ENCODE measurements around the gene CASK. TPM values are rescaled to one million over a fixed set of nuclear protein-coding genes. Genes with fewer than 3 reads are reported as not detected.
"Not testable (repeated sequence)": the region's sequence is repeated elsewhere in the genome, so short reads cannot be mapped to it uniquely, and the experiment has no call there.

CASK gene
- total and polyA plus RNA-seq, 4 donors, result 3.6 to 14.8 (median 6.2) TPM

GRCh38 chrX:41721590-41721989 is 201.8 kb downstream of the CASK start (continued):
- TF ChIP-seq JUND (IDR thresholded peaks at IDR 0.05) (no peak), ZBTB33 (IDR thresholded peaks at IDR 0.05) (no peak), SP1 (IDR thresholded peaks at IDR 0.05) (no peak)
- TF ChIP-seq, protein P1, sequence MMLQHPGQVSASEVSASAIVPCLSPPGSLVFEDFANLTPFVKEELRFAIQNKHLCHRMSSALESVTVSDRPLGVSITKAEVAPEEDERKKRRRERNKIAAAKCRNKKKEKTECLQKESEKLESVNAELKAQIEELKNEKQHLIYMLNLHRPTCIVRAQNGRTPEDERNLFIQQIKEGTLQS (IDR thresholded peaks at IDR 0.05), result no peak

DNA sequence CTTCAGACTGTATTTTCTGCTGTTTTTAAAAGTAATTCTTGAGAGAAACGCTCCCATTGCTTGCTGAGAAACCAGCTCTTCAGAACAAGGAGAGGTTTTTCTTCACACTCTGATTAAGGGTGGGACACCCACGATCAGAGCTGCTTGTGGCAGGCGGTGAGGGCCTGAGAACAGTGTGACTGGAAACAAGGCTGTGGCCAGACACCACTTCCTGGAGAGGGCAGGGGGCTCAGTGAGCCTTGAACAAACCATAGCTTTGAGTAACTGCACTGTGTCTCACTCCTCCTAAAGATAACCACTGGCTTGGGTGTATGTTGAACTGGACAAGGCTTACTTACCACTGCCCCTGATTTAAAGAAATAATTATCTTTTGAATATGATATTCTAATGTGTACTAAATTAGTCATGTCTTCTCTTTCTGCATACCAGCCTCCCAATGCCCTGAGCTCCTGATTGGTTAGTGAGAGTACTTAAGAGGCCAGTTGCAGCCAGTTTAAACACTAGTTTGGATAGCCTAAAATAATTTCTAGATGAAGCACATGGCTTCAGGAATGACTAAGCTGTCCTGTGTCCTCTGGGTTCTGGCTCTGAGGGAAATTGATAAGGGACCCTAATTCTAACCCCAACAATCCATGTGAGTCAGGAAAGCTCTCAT is 203.1 kb downstream of the CASK start:
- no peaks in the 10 kb centered on the region for H3K27me3 ChIP-seq (ENCODE audit: control insufficient read depth in 4 of 4, insufficient read depth in 4 of 4, low read length in 3 of 4)
- H3K9me3 ChIP-seq (ENCODE audit: control insufficient read depth in 4 of 4, low read length in 3 of 4), result peaks cover 0 to 5% (median 2%) of the 10 kb centered on the region in 4 donors
- H3K36me3 ChIP-seq (ENCODE audit: control insufficient read depth in 4 of 4, insufficient read depth in 3 of 4, low read depth in 1 of 4, low read length in 3 of 4), result no peaks in the 10 kb centered on the region
- no peak for DNase-seq (ENCODE audit: low spot score)
- H3K4me3 ChIP-seq (ENCODE audit: low read depth in 1 of 3, low read length in 3 of 3), result no peak overlapping the region
- TF ChIP-seq FOXA2 (IDR thresholded peaks at IDR 0.05) (no peak), JUND (IDR thresholded peaks at IDR 0.05) (no peak), HNF4A (conservative IDR thresholded peaks at IDR 0.05) (no peak), HNF4G (IDR thresholded peaks at IDR 0.05) (no peak), TAF1 (conservative IDR thresholded peaks at IDR 0.05) (no peak)
- no peaks in the 10 kb centered on the region for H3K4me1 ChIP-seq (ENCODE audit: control insufficient read depth in 4 of 4, insufficient read depth in 4 of 4, low read length in 3 of 4)
- 82% methylated on average over 3 of the region's 3 CpGs for WGBS
- H3K9ac ChIP-seq (ENCODE audit: low read depth in 1 of 2, low read length in 2 of 2), result no peak overlapping the region
- no peak overlapping the region for H3K27ac ChIP-seq (ENCODE audit: low read depth in 1 of 2, low read length in 2 of 2)

DNA sequence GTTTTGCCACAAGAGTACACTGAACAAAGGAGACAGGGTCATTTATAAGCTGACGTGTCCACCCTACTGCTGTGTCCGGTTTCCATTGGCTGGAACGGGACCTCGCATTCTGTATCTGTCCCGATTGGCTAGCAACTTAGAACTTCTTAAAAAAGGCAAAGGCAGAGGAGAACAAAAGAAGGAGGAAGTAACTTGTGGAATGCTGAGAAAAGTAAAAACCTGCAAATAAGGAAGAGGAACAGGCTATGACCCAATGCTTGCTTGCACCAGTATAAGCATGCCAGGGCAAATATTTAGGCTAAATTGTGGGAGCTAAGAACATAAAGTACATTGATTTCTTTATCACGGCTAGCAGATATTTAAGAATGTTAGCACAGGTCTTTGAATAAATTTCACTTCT is 203.7 kb downstream of the CASK start:
- not testable (repeated sequence) for DNase-seq (ENCODE audit: low spot score); H3K9me3 ChIP-seq (ENCODE audit: control insufficient read depth in 4 of 4, low read length in 3 of 4); H3K4me1 ChIP-seq (ENCODE audit: control insufficient read depth in 4 of 4, insufficient read depth in 4 of 4, low read length in 3 of 4); H3K27me3 ChIP-seq (ENCODE audit: control insufficient read depth in 4 of 4, insufficient read depth in 4 of 4, low read length in 3 of 4); H3K27ac ChIP-seq (ENCODE audit: low read depth in 1 of 2, low read length in 2 of 2); H3K36me3 ChIP-seq (ENCODE audit: control insufficient read depth in 4 of 4, insufficient read depth in 3 of 4, low read depth in 1 of 4, low read length in 3 of 4); H3K4me3 ChIP-seq (ENCODE audit: low read depth in 1 of 3, low read length in 3 of 3); H3K9ac ChIP-seq (ENCODE audit: low read depth in 1 of 2, low read length in 2 of 2)
- WGBS, result 86% methylated on average over 6 of the region's 6 CpGs

GRCh38 chrX:41718481-41719235 is 204.7 kb downstream of the CASK start:
- Histone ChIP-seq H3K9me3 (ENCODE audit: control insufficient read depth in 4 of 4, low read length in 3 of 4) (peaks cover 0 to 5% (median 2%) of the 10 kb centered on the region in 4 donors), H3K9ac (ENCODE audit: low read depth in 1 of 2, low read length in 2 of 2) (no peak overlapping the region), H3K4me3 (ENCODE audit: low read depth in 1 of 3, low read length in 3 of 3) (no peak overlapping the region), H3K27me3 (ENCODE audit: control insufficient read depth in 4 of 4, insufficient read depth in 4 of 4, low read length in 3 of 4) (no peaks in the 10 kb centered on the region), H3K4me1 (ENCODE audit: control insufficient read depth in 4 of 4, insufficient read depth in 4 of 4, low read length in 3 of 4) (no peaks in the 10 kb centered on the region), H3K27ac (ENCODE audit: low read depth in 1 of 2, low read length in 2 of 2) (no peak overlapping the region), H3K36me3 (ENCODE audit: control insufficient read depth in 4 of 4, insufficient read depth in 3 of 4, low read depth in 1 of 4, low read length in 3 of 4) (no peaks in the 10 kb centered on the region)
- no peak for DNase-seq (ENCODE audit: low spot score)
- TF ChIP-seq REST (IDR thresholded peaks at IDR 0.05), result no peak
- 94% methylated on average over 4 of the region's 4 CpGs for WGBS
